ENCODE measurements around the gene DEGS2.

DNA sequence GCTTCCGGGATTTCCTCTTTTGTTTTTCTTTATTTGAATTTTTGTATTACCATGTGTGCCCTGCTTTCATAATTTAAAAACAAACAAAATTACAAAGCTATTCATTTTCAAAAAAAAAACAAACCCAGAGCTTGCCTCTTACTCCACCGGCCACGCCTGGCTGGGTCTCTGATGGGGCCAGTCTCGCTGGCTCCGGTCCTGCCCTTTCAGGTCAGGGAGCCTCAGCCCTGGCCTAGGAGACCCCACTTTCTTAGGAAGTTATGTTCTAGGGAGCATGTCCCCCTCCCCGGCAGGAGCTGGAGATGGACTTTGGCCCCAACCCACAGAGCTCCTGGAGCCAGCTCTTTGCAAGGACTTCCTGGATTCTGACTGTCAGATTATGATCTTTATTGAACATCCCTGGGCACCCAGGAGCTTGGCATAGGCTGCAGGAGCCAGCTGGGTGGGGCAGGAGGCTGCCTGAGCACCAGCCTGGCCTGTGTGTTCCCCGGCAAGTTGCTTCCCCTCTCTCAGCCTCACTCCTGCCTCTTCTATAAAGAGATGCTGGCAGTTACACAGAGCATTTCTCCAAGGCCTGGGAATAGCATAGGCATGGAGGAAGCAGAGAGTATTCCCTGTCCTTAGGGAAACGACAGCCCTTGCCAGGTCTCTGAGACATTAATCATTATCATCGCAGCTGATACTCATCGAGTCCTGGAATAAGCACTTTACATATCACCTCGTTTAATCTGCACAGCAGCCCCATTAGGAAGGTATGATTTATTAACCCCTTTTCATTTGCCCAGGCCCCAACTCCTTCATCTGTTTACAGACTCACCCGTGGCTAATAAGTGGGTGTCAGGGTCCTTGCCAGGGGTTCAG lies 3.5 kb downstream of the DEGS2 start:
- TF ChIP-seq CTCF (IDR thresholded peaks at IDR 0.05) (no peak), POLR2A (IDR thresholded peaks at IDR 0.05) (no peak)

Data from body of pancreas (tissue), 4 donors.